ENCODE measurements around the gene NAV2.

NAV2 gene

GRCh38 chr11:19712281-19713195, at the start of gene NAV2:
Gene NAV2 (plus strand): TSS chr11:19712837. CDS start chr11:19713696, 859 bp downstream.
- peak; percentile 64 for DNase-seq

GRCh38 chr11:19663206-19663605, 49.4 kb upstream of the NAV2 start:
- DNase-seq = no peak

GRCh38 chr11:19664886-19665548, 47.6 kb upstream of the NAV2 start:
- no peak for DNase-seq

GRCh38 chr11:19666951-19667350, 45.7 kb upstream of the NAV2 start:
- no peak for DNase-seq

- no peak for DNase-seq
Measured at GRCh38 chr11:19669511-19669910, 43.1 kb upstream of the NAV2 start.

GRCh38 chr11:19670030-19670791, 42.4 kb upstream of the NAV2 start:
- DNase-seq = no peak

- no peak for DNase-seq
Measured at GRCh38 chr11:19672586-19673206, 39.9 kb upstream of the NAV2 start.

- no peak for DNase-seq
Measured at GRCh38 chr11:19673924-19674729, 38.5 kb upstream of the NAV2 start.

GRCh38 chr11:19674836-19675235, 37.8 kb upstream of the NAV2 start:
- DNase-seq = no peak

- no peak for DNase-seq
Measured at GRCh38 chr11:19675397-19675796, 37.2 kb upstream of the NAV2 start.

- DNase-seq = no peak
Measured at GRCh38 chr11:19676475-19677380, 35.9 kb upstream of the NAV2 start.

GRCh38 chr11:19677381-19678080, 35.1 kb upstream of the NAV2 start:
- DNase-seq = no peak

- DNase-seq = no peak
Measured at GRCh38 chr11:19679952-19680828, 32.4 kb upstream of the NAV2 start.

GRCh38 chr11:19680829-19681368, 31.7 kb upstream of the NAV2 start:
- no peak for DNase-seq

- no peak for DNase-seq
Measured at GRCh38 chr11:19683141-19683805, 29.4 kb upstream of the NAV2 start.

- no peak for DNase-seq
Measured at GRCh38 chr11:19683862-19684491, 28.7 kb upstream of the NAV2 start.

- no peak for DNase-seq
Measured at GRCh38 chr11:19686234-19686633, 26.4 kb upstream of the NAV2 start.

- DNase-seq = no peak
Measured at GRCh38 chr11:19687392-19687791, 25.2 kb upstream of the NAV2 start.

Data from stimulated activated CD4-positive, alpha-beta T cell treated with anti-CD3 and anti-CD28 coated beads, Interleukin-12 subunit alpha, Interleukin-12 subunit beta, amount 100 ng/mL, for 4 hours (primary cell).